Measurements from ENCODE around the gene SLC25A26.

The SLC25A26 gene

DNA sequence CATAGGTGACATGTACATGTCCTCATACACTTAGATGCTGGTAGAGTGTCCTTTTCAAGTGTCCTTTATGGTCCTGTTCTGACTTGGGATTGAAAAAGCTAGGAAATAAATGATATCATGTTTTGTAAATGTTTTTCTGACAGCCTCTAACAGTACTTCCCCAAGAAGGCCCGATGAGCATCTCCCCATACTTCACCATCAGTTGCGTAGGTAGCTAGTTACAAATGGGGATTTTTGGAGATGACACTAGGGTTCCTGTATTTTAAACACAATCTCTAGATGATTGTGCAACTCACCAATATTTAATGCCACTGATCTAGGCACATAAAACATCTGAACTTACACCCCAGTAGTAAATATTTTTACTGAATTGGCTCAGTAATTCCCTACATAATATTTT is 27.8 kb downstream of the SLC25A26 start:
- TF ChIP-seq CTCF (IDR thresholded peaks at IDR 0.05; ENCODE audit: low read depth, low read length): no peak
- no peak for DNase-seq (ENCODE audit: low read depth in 2 of 2)
- no peak overlapping the region for H3K4me3 ChIP-seq (replicated peaks in 1 of 2; ENCODE audit: low read depth in 2 of 2, low read length in 2 of 2)

- H3K4me3 ChIP-seq (replicated peaks in 1 of 2; ENCODE audit: low read depth in 2 of 2, low read length in 2 of 2): no peak overlapping the region
- TF ChIP-seq CTCF (IDR thresholded peaks at IDR 0.05; ENCODE audit: low read depth, low read length): peak; percentile 51
- DNase-seq (ENCODE audit: low read depth in 2 of 2): peak; percentile 67 to 74
Measured at GRCh38 chr3:66253790-66254620, 33.2 kb downstream of the SLC25A26 start.

DNA sequence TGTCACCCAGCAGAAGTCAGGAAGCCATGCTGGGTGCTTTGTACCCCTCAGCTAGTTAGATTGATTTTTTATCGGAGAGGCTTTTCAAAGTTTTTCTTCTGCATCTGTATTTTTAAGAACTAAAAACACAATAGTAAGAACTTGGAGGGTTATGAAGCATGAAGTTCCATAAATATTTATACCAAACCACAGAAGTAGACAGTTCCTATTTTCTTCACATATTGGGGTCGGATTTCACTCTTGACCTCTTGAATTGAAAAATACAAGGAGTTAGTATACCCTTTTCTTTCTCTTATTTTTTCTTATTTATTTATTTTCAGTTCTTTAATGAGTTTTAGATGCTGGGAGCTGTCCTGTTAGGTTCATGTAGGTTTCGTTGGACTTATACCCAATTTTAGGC is 35.1 kb downstream of the SLC25A26 start:
- no peak for DNase-seq (ENCODE audit: low read depth in 2 of 2)
- no peak overlapping the region for H3K4me3 ChIP-seq (replicated peaks in 1 of 2; ENCODE audit: low read depth in 2 of 2, low read length in 2 of 2)
- no peak for TF ChIP-seq CTCF (IDR thresholded peaks at IDR 0.05; ENCODE audit: low read depth, low read length)

GRCh38 chr3:66256806-66257205 is 36.0 kb downstream of the SLC25A26 start:
- TF ChIP-seq CTCF (IDR thresholded peaks at IDR 0.05; ENCODE audit: low read depth, low read length): no peak
- DNase-seq (ENCODE audit: low read depth in 2 of 2): peak; percentile 8 to 44
- H3K4me3 ChIP-seq (replicated peaks in 1 of 2; ENCODE audit: low read depth in 2 of 2, low read length in 2 of 2): no peak overlapping the region

GRCh38 chr3:66259566-66260255 is 38.9 kb downstream of the SLC25A26 start:
- no peak overlapping the region for H3K4me3 ChIP-seq (replicated peaks in 1 of 2; ENCODE audit: low read depth in 2 of 2, low read length in 2 of 2)
- peak; percentile 4 to 27 for DNase-seq (ENCODE audit: low read depth in 2 of 2)
- no peak for TF ChIP-seq CTCF (IDR thresholded peaks at IDR 0.05; ENCODE audit: low read depth, low read length)

DNA sequence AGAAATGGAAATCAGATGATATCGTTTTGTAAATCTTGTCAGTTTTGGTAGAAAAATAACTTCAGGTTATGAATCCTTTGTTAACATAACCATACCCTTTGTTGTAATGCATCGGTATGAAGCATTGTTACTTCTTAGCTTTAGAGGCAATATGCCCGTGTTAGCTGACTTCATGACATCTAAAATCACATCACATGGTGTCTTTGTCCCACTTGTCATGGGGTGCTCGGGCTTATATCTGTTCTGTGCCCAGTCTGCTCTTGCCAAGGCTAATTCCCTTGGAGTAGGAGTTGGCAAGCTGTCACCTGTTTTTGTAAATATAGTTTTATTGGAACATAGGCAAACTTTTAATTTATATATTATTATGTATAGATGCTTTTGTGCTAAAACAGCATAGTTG is 39.6 kb downstream of the SLC25A26 start:
- DNase-seq (ENCODE audit: low read depth in 2 of 2): no peak
- no peak for TF ChIP-seq CTCF (IDR thresholded peaks at IDR 0.05; ENCODE audit: low read depth, low read length)

More for the DNA sequence above, 39.6 kb downstream of the SLC25A26 start:
- no peak overlapping the region for H3K4me3 ChIP-seq (replicated peaks in 1 of 2; ENCODE audit: low read depth in 2 of 2, low read length in 2 of 2)
